GM12801 (cell line): ENCODE results near the gene TSPAN31.

Experiments used
- TF ChIP-seq, protein P1 (sequence below): IDR thresholded peaks from one replicate; pipeline ENCODE4 v1.5.1; 2011; ENCODE audit warnings: control low read depth; ENCODE audit not compliant: insufficient read length; ENCODE audit errors: extremely low read depth

TSPAN31 gene

DNA sequence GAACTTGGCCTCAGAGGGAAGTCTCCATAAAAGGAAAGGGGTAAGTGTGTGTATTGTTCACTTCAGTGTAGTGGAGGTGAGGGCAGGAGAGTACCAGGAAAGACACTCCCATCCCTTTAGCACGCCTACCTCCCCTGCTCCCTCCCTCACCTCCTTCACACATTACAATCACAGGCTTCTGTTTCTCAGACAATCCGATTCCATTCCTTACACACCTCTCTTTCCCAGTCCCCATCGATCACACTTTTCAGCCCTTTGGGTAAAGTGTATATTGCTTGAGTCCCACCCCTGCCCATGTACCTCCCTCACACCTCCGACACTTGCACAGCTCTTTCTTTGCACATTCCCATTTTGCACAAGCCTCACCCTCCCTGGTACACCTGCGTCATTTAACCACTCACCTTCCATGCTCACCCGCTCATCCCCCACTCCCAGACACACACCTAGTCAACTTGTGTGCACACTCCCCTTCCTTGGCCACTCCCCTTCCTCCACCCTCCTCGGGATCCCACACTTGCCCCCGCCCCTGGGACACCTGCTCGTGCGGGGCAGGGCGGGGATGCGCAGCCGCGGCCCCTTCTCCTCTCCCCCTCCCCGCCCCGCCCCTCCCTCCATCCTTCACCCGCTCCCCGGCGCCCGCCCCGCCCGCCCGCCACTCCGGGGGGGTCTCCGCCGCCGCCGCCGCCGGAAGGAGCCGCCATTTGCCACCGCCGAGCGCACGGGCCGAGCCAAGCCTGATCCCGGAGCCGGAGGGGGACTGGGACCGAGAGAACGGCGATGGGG, 9.8 kb downstream of the TSPAN31 start, which contains the start of gene MARCHF9:
Gene MARCHF9, plus strand, starts transcription at position 693 of the 783 bp plus-strand sequence. CDS start 426 bp downstream, outside the sequence.
- TF ChIP-seq, protein P1, sequence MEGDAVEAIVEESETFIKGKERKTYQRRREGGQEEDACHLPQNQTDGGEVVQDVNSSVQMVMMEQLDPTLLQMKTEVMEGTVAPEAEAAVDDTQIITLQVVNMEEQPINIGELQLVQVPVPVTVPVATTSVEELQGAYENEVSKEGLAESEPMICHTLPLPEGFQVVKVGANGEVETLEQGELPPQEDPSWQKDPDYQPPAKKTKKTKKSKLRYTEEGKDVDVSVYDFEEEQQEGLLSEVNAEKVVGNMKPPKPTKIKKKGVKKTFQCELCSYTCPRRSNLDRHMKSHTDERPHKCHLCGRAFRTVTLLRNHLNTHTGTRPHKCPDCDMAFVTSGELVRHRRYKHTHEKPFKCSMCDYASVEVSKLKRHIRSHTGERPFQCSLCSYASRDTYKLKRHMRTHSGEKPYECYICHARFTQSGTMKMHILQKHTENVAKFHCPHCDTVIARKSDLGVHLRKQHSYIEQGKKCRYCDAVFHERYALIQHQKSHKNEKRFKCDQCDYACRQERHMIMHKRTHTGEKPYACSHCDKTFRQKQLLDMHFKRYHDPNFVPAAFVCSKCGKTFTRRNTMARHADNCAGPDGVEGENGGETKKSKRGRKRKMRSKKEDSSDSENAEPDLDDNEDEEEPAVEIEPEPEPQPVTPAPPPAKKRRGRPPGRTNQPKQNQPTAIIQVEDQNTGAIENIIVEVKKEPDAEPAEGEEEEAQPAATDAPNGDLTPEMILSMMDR, result no peak

DNA sequence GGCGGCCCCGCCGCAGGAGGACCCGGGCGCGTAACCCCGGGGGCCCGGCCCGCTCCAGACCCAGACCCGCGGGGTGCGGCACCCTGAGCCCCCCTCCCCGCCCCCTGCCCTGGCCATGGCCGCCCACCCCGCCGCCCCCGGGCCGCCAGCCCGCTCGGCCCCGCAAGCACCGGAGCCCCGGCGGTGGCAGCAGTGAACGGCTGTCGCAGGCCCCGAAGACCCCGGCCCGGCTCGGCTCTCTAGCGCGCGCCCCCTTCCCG, 10.3 kb downstream of the TSPAN31 start:
- TF ChIP-seq, protein P1, result no peak

DNA sequence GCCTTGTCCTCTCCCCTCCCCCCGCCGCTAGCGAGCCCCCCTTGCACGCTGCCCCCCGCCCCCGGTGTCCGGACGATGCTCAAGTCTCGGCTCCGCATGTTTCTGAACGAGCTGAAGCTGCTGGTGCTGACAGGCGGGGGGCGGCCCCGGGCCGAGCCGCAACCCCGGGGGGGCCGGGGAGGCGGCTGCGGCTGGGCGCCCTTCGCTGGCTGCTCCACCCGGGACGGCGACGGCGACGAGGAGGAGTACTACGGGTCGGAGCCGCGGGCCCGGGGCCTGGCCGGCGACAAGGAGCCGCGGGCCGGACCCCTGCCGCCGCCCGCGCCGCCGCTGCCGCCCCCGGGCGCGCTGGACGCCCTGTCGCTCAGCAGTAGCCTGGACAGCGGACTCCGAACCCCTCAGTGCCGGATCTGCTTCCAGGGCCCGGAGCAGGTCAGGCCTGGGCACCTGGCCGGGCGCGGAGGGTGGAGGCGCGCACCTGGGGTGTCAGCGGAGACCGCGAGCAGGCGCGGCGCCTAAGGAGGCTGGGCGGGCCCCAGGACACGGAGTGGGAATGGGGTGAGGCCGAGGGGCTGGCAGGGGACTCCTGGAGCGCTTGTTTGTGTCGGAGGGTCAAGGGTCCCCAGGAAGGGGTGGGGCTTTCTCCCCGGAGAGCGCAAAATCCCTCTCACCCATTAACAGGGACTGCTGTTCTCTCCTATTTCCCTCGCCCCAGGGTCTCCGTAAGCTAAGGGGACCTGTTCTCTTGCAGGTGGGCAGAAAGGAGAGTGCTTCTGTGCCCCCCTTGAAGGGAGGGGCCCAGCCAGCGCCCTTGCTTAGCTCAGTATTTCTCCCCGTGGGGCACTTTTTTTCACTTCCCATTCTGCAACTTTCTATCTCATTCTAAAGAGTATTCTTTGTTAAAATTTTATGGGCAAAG, 10.9 kb downstream of the TSPAN31 start:
- TF ChIP-seq, protein P1, result no peak

DNA sequence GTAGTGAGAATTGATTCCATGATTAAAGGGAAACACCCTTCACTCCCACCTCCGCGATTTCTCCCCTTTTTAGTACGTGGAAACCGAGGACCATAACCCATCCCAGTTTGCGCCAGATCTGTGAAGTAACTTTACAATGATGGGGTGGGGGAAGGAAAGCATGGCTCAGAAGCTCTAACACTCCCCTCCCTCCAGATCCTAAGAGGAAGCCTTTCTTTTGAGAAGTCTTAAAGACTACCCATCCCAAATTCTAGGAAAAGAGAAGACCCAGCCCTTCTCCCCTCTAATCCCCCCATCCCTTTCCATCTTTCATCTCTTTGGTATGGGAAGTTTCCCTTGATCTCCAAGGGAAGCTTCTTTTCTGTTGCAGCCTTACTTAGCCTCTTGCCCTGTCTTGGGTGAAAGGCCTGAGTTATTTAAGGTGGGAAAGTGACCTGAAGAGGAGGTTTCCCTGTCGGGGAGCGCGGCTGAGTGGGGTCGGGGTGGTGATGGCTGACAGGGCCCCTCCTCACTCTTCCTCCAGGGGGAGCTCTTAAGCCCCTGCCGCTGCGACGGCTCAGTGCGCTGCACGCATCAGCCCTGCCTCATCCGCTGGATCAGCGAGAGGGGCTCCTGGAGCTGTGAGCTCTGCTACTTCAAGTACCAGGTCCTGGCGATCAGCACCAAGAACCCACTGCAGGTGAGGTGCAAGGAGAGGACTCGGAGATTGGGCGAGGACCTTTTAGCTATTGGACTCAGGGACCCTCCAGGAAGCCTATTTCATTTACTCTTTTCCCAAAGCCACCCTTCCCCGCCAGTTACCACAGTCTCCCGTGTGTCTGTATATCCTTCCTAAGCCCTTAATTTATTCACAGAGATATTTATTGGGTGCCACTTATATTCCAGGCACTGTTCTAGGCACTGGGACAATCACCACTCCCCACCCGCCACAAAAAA, 11.8 kb downstream of the TSPAN31 start:
- TF ChIP-seq, protein P1, result no peak

DNA sequence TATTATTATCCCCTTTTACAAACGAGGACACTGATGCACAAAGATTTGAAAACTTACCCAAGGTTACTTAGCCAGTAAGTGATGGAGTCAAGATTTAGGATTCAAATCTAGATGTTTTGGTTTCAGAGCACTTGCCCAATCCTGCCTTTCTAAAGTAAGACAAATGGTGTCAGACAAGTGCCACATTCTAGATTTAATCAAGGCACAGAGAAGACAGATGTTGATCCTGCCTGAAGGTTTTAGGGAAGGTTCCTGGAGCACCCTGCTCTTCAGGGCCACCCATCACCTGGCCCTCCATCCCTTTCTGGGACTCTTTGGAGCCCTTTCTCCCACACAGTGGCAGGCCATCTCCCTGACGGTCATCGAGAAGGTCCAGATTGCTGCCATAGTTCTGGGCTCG, 12.9 kb downstream of the TSPAN31 start:
- TF ChIP-seq, protein P1, result no peak

DNA sequence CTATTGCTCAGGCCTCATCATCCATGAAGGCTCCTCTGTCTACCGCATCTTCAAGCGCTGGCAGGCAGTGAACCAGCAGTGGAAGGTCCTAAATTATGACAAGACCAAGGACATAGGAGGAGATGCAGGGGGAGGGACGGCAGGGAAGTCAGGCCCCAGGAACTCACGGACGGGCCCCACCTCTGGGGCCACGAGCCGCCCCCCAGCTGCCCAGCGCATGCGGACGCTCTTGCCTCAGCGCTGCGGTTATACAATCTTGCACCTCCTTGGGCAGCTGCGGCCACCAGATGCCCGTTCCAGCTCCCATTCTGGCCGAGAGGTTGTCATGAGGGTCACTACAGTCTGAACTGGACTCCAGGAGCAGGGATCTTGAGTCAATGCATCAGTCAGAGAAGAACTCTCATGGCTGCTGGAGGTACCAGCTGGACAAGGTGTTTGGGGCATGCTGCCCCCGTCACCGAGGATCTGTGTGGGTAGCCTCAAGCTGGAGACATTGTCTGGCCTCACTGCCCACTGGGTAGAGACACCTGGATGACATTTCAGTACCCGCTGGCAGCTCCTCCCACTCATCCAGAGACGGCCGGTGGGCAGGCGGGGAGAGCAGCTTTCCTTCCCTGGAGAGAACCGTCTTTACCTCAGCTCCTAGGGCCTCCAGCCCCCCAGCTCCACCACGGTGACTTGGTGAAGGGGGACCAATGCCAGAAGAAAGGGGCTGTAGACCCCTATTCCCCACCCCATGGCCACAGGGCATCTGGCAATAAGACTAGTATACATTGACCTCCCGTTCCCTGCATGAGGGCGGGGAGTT, 13.9 kb downstream of the TSPAN31 start:
- TF ChIP-seq, protein P1, result no peak
